Esophagus squamous epithelium (tissue), 4 donors: Measurements from ENCODE around the gene ACTL6A.

ENCODE experiments used
- CTCF ChIP-seq, 6 experiments: fragments of 450-650 bp in 4 of 6; fragments of 200-600 bp in 2 of 6; sonication (generic) in 2 of 6; IDR thresholded peaks; one replicate each; pipeline ENCODE4 v1.5.1; 2016 to 2019; ENCODE audit warnings: antibody characterized with exemption in 6 of 6, mild to moderate bottlenecking in 4 of 6, moderate library complexity in 4 of 6
- POLR2A ChIP-seq, 4 donors: fragments of 450-650 bp; IDR thresholded peaks; one replicate each; pipeline ENCODE4 v1.6.1; 2017; ENCODE audit warnings: antibody characterized with exemption in 4 of 4, mild to moderate bottlenecking in 4 of 4, moderate library complexity in 3 of 4

DNA sequence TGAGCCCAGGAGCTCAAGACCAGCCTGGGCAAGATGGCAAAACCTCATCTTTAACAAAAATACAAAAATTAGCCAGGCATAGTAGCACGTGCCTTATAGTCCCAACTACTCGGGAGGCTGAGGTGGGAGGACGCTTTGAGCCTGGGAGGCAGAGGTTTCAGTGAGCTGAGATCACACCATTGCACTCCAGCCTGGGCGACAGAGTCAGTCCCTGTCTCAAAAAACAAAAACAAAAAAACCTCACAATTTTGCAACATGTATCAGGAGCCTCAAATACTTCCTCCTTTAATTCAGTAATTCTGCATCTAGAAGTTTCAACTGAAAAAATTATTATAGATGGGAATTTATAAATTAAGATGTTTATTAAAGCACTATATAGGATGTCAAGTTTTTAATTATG is 40.6 kb downstream of the ACTL6A start:
- TF ChIP-seq CTCF (IDR thresholded peaks at IDR 0.05) (no peak), POLR2A (IDR thresholded peaks at IDR 0.05) (no peak)
